ENCODE data around the gene GABPB1. TPM values are rescaled to one million over a fixed set of nuclear protein-coding genes. Genes with fewer than 3 reads are reported as not detected.

The GABPB1 gene
- total and polyA plus RNA-seq, 3 experiments from 2014 or later: 22.5 to 46.5 (median 45.7) TPM

- peaks cover 40% of the 10 kb centered on the region for H3K4me1 ChIP-seq (ENCODE audit: insufficient read depth, low read length)
- H3K27me3 ChIP-seq (ENCODE audit: insufficient read depth, low read length, poor library complexity, severe bottlenecking): no peaks in the 10 kb centered on the region
- H3K36me3 Mint-ChIP-seq: peaks cover 0 to 60% (median 10%) of the 10 kb centered on the region in 3 donors
These were observed 564 bp upstream of the GABPB1 start for GRCh38 chr15:50355619-50355905.

GRCh38 chr15:50353975-50354837 lies 792 bp downstream of the GABPB1 start:
- Mint-ChIP-seq H3K36me3 (peaks cover 0 to 54% (median 10%) of the 10 kb centered on the region in 3 donors), H3K27me3 (peaks cover 0 to 10% of the 10 kb centered on the region in 2 donors), H3K27ac (peak overlapping the region; percentile 98 to 100 (median 99)), H3K4me1 (peaks cover 57 to 76% (median 73%) of the 10 kb centered on the region in 3 donors), H3K4me3 (peak overlapping the region; percentile 94 to 98 (median 97)), H3K9me3 (peaks cover 0 to 4% (median 0%) of the 10 kb centered on the region in 5 donors)
- peak overlapping the region; percentile 62 for H3K4me3 ChIP-seq (ENCODE audit: low read length)
- H3K36me3 ChIP-seq (ENCODE audit: insufficient read depth, low read length): peaks cover 3% of the 10 kb centered on the region
- H3K9me3 ChIP-seq (ENCODE audit: low read length): no peaks in the 10 kb centered on the region
- H3K27ac ChIP-seq (ENCODE audit: low read depth, low read length): peak overlapping the region; percentile 88
- DNase-seq: peak; percentile 14 to 70 (median 63)
- H3K4me1 ChIP-seq (ENCODE audit: insufficient read depth, low read length): peaks cover 52% of the 10 kb centered on the region
- no peaks in the 10 kb centered on the region for H3K27me3 ChIP-seq (ENCODE audit: insufficient read depth, low read length, poor library complexity, severe bottlenecking)
- ChIA-PET POLR2A (interaction anchor here (0.5 to 5.0 kb wide), 14 partner anchors 14 to 1543 kb away, joined by 3 to 44 read pairs (median 4); partner anchors contain the start of genes CEP152, COPS2, DTWD1 and EID1), CTCF (interaction anchor here (0.6 to 0.9 kb wide), 3 partner anchors 18 to 70 kb away, joined by 3 to 5 read pairs (median 3); partner anchors contain the start of gene USP8)

More at GRCh38 chr15:50355619-50355905, 564 bp upstream of the GABPB1 start:
- peak overlapping the region; percentile 98 to 100 (median 99) for H3K27ac Mint-ChIP-seq
- no peak for DNase-seq
- ChIA-PET CTCF (interaction anchor here (0.9 to 1.7 kb wide), 2 partner anchors 10 to 38 kb away, joined by 4 to 5 read pairs; no protein-coding TSS in a partner anchor), POLR2A (interaction anchor here (0.7 to 5.0 kb wide), 8 partner anchors 46 to 1545 kb away, joined by 3 to 44 read pairs (median 4); partner anchors contain the start of genes CEP152, COPS2, EID1 and GALK2)
- Histone ChIP-seq H3K9me3 (ENCODE audit: low read length) (no peaks in the 10 kb centered on the region), H3K27ac (ENCODE audit: low read depth, low read length) (peak overlapping the region; percentile 88), H3K36me3 (ENCODE audit: insufficient read depth, low read length) (peaks cover 7% of the 10 kb centered on the region), H3K4me3 (ENCODE audit: low read length) (peak overlapping the region; percentile 62)
- H3K27me3 Mint-ChIP-seq: peaks cover 0 to 10% of the 10 kb centered on the region in 2 donors
- H3K4me3 Mint-ChIP-seq: peak overlapping the region; percentile 94 to 98 (median 97)
- H3K4me1 Mint-ChIP-seq: peaks cover 46 to 68% (median 64%) of the 10 kb centered on the region in 3 donors
- peaks cover 0 to 4% (median 0%) of the 10 kb centered on the region in 5 donors for H3K9me3 Mint-ChIP-seq

- Histone ChIP-seq H3K4me1 (ENCODE audit: insufficient read depth, low read length) (peaks cover 50% of the 10 kb centered on the region), H3K36me3 (ENCODE audit: insufficient read depth, low read length) (no peaks in the 10 kb centered on the region)
These were observed 1.6 kb downstream of the GABPB1 start for GRCh38 chr15:50353251-50353974.

GRCh38 chr15:50350621-50351020 lies 4.4 kb downstream of the GABPB1 start:
- peak overlapping the region; percentile 83 to 98 (median 95) for H3K4me3 Mint-ChIP-seq
- DNase-seq: no peak
- Histone ChIP-seq H3K36me3 (ENCODE audit: insufficient read depth, low read length) (no peaks in the 10 kb centered on the region), H3K27me3 (ENCODE audit: insufficient read depth, low read length, poor library complexity, severe bottlenecking) (no peaks in the 10 kb centered on the region), H3K9me3 (ENCODE audit: low read length) (no peaks in the 10 kb centered on the region), H3K4me3 (ENCODE audit: low read length) (peak overlapping the region; percentile 4), H3K4me1 (ENCODE audit: insufficient read depth, low read length) (peaks cover 29% of the 10 kb centered on the region), H3K27ac (ENCODE audit: low read depth, low read length) (no peak overlapping the region)
- ChIA-PET CTCF (no interaction called here), POLR2A (interaction anchor here (0.9 to 1.0 kb wide), 2 partner anchors 15 to 74 kb away, joined by 3 to 5 read pairs; partner anchors contain the start of gene USP8)
- H3K9me3 Mint-ChIP-seq: peaks cover 0 to 4% (median 0%) of the 10 kb centered on the region in 5 donors
- peaks cover 0 to 36% (median 1%) of the 10 kb centered on the region in 3 donors for H3K36me3 Mint-ChIP-seq
- H3K4me1 Mint-ChIP-seq: peaks cover 51 to 70% (median 67%) of the 10 kb centered on the region in 3 donors
- peak overlapping the region; percentile 20 to 100 (median 99) for H3K27ac Mint-ChIP-seq
- H3K27me3 Mint-ChIP-seq: peaks cover 0 to 10% of the 10 kb centered on the region in 2 donors

More at GRCh38 chr15:50353251-50353974, 1.6 kb downstream of the GABPB1 start:
- Mint-ChIP-seq H3K9me3 (peaks cover 0 to 4% (median 0%) of the 10 kb centered on the region in 5 donors), H3K27ac (peak overlapping the region; percentile 98 to 100 (median 99)), H3K36me3 (peaks cover 0 to 50% (median 10%) of the 10 kb centered on the region in 3 donors), H3K4me1 (peaks cover 55 to 74% (median 69%) of the 10 kb centered on the region in 3 donors), H3K4me3 (peak overlapping the region; percentile 94 to 98 (median 97)), H3K27me3 (peaks cover 0 to 10% of the 10 kb centered on the region in 2 donors)
- DNase-seq: peak in 3 of 5 donors; percentile 15 to 83 (median 81)
- H3K9me3 ChIP-seq (ENCODE audit: low read length): no peaks in the 10 kb centered on the region
- ChIA-PET POLR2A (interaction anchor here (0.5 to 5.0 kb wide), 13 partner anchors 8 to 1475 kb away, joined by 3 to 44 read pairs (median 4); partner anchors contain the start of genes DTWD1, EID1, FAM227B and SPPL2A), CTCF (interaction anchor here (0.8 to 0.9 kb wide), 2 partner anchors 29 to 71 kb away, joined by 3 to 5 read pairs; partner anchors contain the start of gene USP8)
- peak overlapping the region; percentile 88 for H3K27ac ChIP-seq (ENCODE audit: low read depth, low read length)
- peak overlapping the region; percentile 62 for H3K4me3 ChIP-seq (ENCODE audit: low read length)
- no peaks in the 10 kb centered on the region for H3K27me3 ChIP-seq (ENCODE audit: insufficient read depth, low read length, poor library complexity, severe bottlenecking)

GRCh38 chr15:50345298-50345697 lies 9.7 kb downstream of the GABPB1 start:
- no peaks in the 10 kb centered on the region for H3K9me3 Mint-ChIP-seq

GRCh38 chr15:50344006-50344464 lies 11.0 kb downstream of the GABPB1 start:
- Mint-ChIP-seq H3K27me3 (no peaks in the 10 kb centered on the region), H3K27ac (peak overlapping the region in 2 of 8 donors; percentile 26 to 73), H3K36me3 (peaks cover 0 to 6% (median 2%) of the 10 kb centered on the region in 3 donors), H3K4me1 (peaks cover 29 to 55% (median 55%) of the 10 kb centered on the region in 3 donors), H3K9me3 (no peaks in the 10 kb centered on the region), H3K4me3 (no peak overlapping the region)
- ChIA-PET CTCF (interaction anchor here (1.0 to 1.2 kb wide), 2 partner anchors 28 to 48 kb away, joined by 3 to 4 read pairs; no protein-coding TSS in a partner anchor), POLR2A (no interaction called here)
- DNase-seq: no peak
- H3K4me1 ChIP-seq (ENCODE audit: insufficient read depth, low read length): peaks cover 2% of the 10 kb centered on the region
- no peak overlapping the region for H3K4me3 ChIP-seq (ENCODE audit: low read length)
- no peaks in the 10 kb centered on the region for H3K27me3 ChIP-seq (ENCODE audit: insufficient read depth, low read length, poor library complexity, severe bottlenecking)
- H3K27ac ChIP-seq (ENCODE audit: low read depth, low read length): no peak overlapping the region
- no peaks in the 10 kb centered on the region for H3K9me3 ChIP-seq (ENCODE audit: low read length)
- no peaks in the 10 kb centered on the region for H3K36me3 ChIP-seq (ENCODE audit: insufficient read depth, low read length)

More at GRCh38 chr15:50345298-50345697, 9.7 kb downstream of the GABPB1 start:
- Histone ChIP-seq H3K27ac (ENCODE audit: low read depth, low read length) (no peak overlapping the region), H3K4me3 (ENCODE audit: low read length) (no peak overlapping the region), H3K27me3 (ENCODE audit: insufficient read depth, low read length, poor library complexity, severe bottlenecking) (no peaks in the 10 kb centered on the region), H3K36me3 (ENCODE audit: insufficient read depth, low read length) (no peaks in the 10 kb centered on the region), H3K9me3 (ENCODE audit: low read length) (no peaks in the 10 kb centered on the region), H3K4me1 (ENCODE audit: insufficient read depth, low read length) (peaks cover 13% of the 10 kb centered on the region)
- Mint-ChIP-seq H3K27me3 (no peaks in the 10 kb centered on the region), H3K27ac (peak overlapping the region in 5 of 8 donors; percentile 11 to 77 (median 47)), H3K4me3 (no peak overlapping the region), H3K36me3 (peaks cover 0 to 8% (median 0%) of the 10 kb centered on the region in 3 donors), H3K4me1 (peaks cover 40 to 66% (median 64%) of the 10 kb centered on the region in 3 donors)
- DNase-seq: no peak
- CTCF ChIA-PET: interaction anchor here (1.7 kb wide), 1 partner anchor 10 kb away, joined by 5 read pairs; the partner anchor contains the start of gene GABPB1
- POLR2A ChIA-PET: no interaction called here

- no peaks in the 10 kb centered on the region for H3K27me3 Mint-ChIP-seq
- H3K27ac Mint-ChIP-seq: no peak overlapping the region
- no peak overlapping the region for H3K4me3 ChIP-seq (ENCODE audit: low read length)
- H3K4me3 Mint-ChIP-seq: no peak overlapping the region
- H3K9me3 ChIP-seq (ENCODE audit: low read length): no peaks in the 10 kb centered on the region
- no peaks in the 10 kb centered on the region for H3K36me3 ChIP-seq (ENCODE audit: insufficient read depth, low read length)
- no peaks in the 10 kb centered on the region for H3K9me3 Mint-ChIP-seq
- H3K4me1 ChIP-seq (ENCODE audit: insufficient read depth, low read length): no peaks in the 10 kb centered on the region
- ChIA-PET POLR2A (interaction anchor here (0.7 kb wide), 1 partner anchor 39 kb away, joined by 3 read pairs; no protein-coding TSS in a partner anchor), CTCF (no interaction called here)
- no peak for DNase-seq
- H3K27me3 ChIP-seq (ENCODE audit: insufficient read depth, low read length, poor library complexity, severe bottlenecking): no peaks in the 10 kb centered on the region
- peaks cover 22 to 46% (median 45%) of the 10 kb centered on the region in 3 donors for H3K4me1 Mint-ChIP-seq
- peaks cover 0 to 7% (median 2%) of the 10 kb centered on the region in 3 donors for H3K36me3 Mint-ChIP-seq
- no peak overlapping the region for H3K27ac ChIP-seq (ENCODE audit: low read depth, low read length)
These were observed 13.3 kb downstream of the GABPB1 start for GRCh38 chr15:50341616-50342136.
